Measurements from ENCODE around the gene OCEL1.
"Not testable (repeated sequence)": the region's sequence is repeated elsewhere in the genome, so short reads cannot be mapped to it uniquely, and the experiment has no call there.

The OCEL1 gene

GRCh38 chr19:17268754-17269153, 42.7 kb downstream of the OCEL1 start:
- peaks cover 37% of the 10 kb centered on the region for H3K36me3 ChIP-seq (ENCODE audit: control insufficient read depth, insufficient read depth, low read length)
- no peak overlapping the region for H3K27ac ChIP-seq (ENCODE audit: low read depth, low read length)
- H3K27me3 ChIP-seq (ENCODE audit: control insufficient read depth, insufficient read depth, low read length): no peaks in the 10 kb centered on the region
- H3K9ac ChIP-seq (ENCODE audit: low read depth, low read length): no peak overlapping the region
- no peaks in the 10 kb centered on the region for H3K9me3 ChIP-seq (ENCODE audit: control insufficient read depth, insufficient read depth, low read length)
- H3K4me1 ChIP-seq (ENCODE audit: control insufficient read depth, insufficient read depth, low read length): peaks cover 6% of the 10 kb centered on the region; the same call in 1 of the 2 replicates
- H3K4me3 ChIP-seq (ENCODE audit: low read depth, low read length): no peak overlapping the region

- not testable (repeated sequence) for H3K4me1 ChIP-seq (ENCODE audit: control insufficient read depth, insufficient read depth, low read length); H3K27me3 ChIP-seq (ENCODE audit: control insufficient read depth, insufficient read depth, low read length); H3K27ac ChIP-seq (ENCODE audit: low read depth, low read length); H3K9me3 ChIP-seq (ENCODE audit: control insufficient read depth, insufficient read depth, low read length); H3K9ac ChIP-seq (ENCODE audit: low read depth, low read length); H3K4me3 ChIP-seq (ENCODE audit: low read depth, low read length)
- peaks cover 81% of the 10 kb centered on the region for H3K36me3 ChIP-seq (ENCODE audit: control insufficient read depth, insufficient read depth, low read length)
These were observed 48.9 kb downstream of the OCEL1 start for GRCh38 chr19:17274892-17275291.

- peaks cover 76% of the 10 kb centered on the region for H3K36me3 ChIP-seq (ENCODE audit: control insufficient read depth, insufficient read depth, low read length)
- H3K27me3 ChIP-seq (ENCODE audit: control insufficient read depth, insufficient read depth, low read length): no peaks in the 10 kb centered on the region
- no peak overlapping the region for H3K27ac ChIP-seq (ENCODE audit: low read depth, low read length)
- H3K9ac ChIP-seq (ENCODE audit: low read depth, low read length): no peak overlapping the region
- H3K4me1 ChIP-seq (ENCODE audit: control insufficient read depth, insufficient read depth, low read length): no peaks in the 10 kb centered on the region
- H3K4me3 ChIP-seq (ENCODE audit: low read depth, low read length): no peak overlapping the region
- H3K9me3 ChIP-seq (ENCODE audit: control insufficient read depth, insufficient read depth, low read length): no peaks in the 10 kb centered on the region
These were observed 49.6 kb downstream of the OCEL1 start for GRCh38 chr19:17275441-17276175.

Data from HUES48 (cell line).